ENCODE results near the gene NPPB. TPM values are rescaled to one million over a fixed set of nuclear protein-coding genes. Genes with fewer than 3 reads are reported as not detected.

Gene NPPB
- not detected for total RNA-seq

DNA sequence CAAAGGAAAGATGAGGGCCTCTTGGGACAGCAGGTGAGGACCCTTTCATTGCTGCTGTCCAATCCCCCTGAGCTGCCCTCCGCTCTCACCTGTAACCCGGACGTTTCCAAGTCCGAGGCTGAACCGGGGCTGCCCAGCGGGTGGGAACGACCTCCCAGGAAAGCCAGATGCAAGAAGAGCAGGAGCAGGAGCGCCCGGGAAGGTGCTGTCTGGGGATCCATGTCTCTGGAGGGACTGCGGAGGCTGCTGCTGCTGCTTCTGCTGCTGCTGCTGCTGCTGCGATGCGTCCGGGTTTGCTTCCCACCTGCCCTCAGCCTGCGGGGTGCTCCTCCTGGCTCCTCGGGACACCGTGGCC is at the start of gene NPPB:
NPPB (minus strand) TSS at position 333 of the 355 bp plus-strand sequence; CDS start at position 221, 112 bp downstream.
- TF ChIP-seq, protein P1, sequence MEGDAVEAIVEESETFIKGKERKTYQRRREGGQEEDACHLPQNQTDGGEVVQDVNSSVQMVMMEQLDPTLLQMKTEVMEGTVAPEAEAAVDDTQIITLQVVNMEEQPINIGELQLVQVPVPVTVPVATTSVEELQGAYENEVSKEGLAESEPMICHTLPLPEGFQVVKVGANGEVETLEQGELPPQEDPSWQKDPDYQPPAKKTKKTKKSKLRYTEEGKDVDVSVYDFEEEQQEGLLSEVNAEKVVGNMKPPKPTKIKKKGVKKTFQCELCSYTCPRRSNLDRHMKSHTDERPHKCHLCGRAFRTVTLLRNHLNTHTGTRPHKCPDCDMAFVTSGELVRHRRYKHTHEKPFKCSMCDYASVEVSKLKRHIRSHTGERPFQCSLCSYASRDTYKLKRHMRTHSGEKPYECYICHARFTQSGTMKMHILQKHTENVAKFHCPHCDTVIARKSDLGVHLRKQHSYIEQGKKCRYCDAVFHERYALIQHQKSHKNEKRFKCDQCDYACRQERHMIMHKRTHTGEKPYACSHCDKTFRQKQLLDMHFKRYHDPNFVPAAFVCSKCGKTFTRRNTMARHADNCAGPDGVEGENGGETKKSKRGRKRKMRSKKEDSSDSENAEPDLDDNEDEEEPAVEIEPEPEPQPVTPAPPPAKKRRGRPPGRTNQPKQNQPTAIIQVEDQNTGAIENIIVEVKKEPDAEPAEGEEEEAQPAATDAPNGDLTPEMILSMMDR (IDR thresholded peaks at IDR 0.05): no peak
- no peak for TF ChIP-seq POLR2A (IDR thresholded peaks at IDR 0.05)
- no peak for TF ChIP-seq POLR2AphosphoS5 (IDR thresholded peaks at IDR 0.05)
- intact Hi-C loops (cut with DNase I): no loop called here
- WGBS: 16% methylated on average over 14 of the region's 16 CpGs

DNA sequence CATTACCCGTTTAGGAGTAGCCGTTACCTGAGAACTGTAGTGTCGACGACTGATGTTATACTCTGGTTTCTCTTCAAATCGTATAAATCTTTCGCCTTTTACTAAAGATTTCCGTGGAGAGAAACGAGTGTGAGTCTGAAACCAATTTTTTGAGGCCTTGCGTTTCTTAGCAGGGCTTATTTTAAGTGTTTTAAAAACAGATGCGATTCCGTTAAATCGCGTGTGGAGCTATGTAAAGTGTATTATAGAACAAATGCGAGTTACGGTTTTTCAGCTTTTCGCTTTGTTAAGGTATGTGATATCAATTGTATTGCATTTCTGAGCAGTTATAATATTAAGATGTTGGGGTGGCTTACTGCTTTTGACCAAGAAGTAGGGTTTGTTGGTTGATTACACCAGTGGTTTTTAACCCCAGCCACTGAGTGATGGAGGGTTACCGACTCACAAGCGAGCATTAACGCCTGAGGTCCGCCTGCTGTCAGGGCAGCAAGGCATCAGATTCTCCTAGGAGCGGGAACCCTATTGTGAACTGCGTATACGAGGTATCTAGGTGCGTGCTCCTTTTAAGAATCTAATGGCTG is 49.4 kb upstream of the NPPB start:
- intact Hi-C loops (cut with DNase I): loop anchor here (2.0 to 10.0 kb wide), 2 partner anchors 19 to 107 kb away; partner anchors contain the start of genes KIAA2013 and MIIP
- DNase-seq (ENCODE audit: low spot score): peak; percentile 54
- Histone ChIP-seq H3K36me3 (no peaks in the 10 kb centered on the region), H3K9me3 (no peaks in the 10 kb centered on the region), H3K27ac (peak overlapping the region; percentile 99), H3K4me3 (peak overlapping the region; percentile 37 to 54), H3K27me3 (replicated peaks; ENCODE audit: insufficient read depth) (no peaks in the 10 kb centered on the region), H3K4me1 (replicated peaks) (no peaks in the 10 kb centered on the region)
- peak; percentile 92 for TF ChIP-seq POLR2AphosphoS5 (IDR thresholded peaks at IDR 0.05)
- TF ChIP-seq POLR2A (IDR thresholded peaks at IDR 0.05): peak; percentile 89
- TF ChIP-seq, protein P1 (IDR thresholded peaks at IDR 0.05): no peak
- WGBS: 0% methylated on average over 24 of the region's 24 CpGs

More for the DNA sequence above, at the start of gene NPPB:
- Histone ChIP-seq H3K9me3 (no peaks in the 10 kb centered on the region), H3K4me3 (no peak within 1 kb of the TSS), H3K27ac (no peak within 1 kb of the TSS), H3K27me3 (replicated peaks; ENCODE audit: insufficient read depth) (peaks cover 17% of the 10 kb centered on the region), H3K4me1 (replicated peaks) (no peaks in the 10 kb centered on the region), H3K36me3 (no peaks in the 10 kb centered on the region)
- DNase-seq (ENCODE audit: low spot score): no peak

DNA sequence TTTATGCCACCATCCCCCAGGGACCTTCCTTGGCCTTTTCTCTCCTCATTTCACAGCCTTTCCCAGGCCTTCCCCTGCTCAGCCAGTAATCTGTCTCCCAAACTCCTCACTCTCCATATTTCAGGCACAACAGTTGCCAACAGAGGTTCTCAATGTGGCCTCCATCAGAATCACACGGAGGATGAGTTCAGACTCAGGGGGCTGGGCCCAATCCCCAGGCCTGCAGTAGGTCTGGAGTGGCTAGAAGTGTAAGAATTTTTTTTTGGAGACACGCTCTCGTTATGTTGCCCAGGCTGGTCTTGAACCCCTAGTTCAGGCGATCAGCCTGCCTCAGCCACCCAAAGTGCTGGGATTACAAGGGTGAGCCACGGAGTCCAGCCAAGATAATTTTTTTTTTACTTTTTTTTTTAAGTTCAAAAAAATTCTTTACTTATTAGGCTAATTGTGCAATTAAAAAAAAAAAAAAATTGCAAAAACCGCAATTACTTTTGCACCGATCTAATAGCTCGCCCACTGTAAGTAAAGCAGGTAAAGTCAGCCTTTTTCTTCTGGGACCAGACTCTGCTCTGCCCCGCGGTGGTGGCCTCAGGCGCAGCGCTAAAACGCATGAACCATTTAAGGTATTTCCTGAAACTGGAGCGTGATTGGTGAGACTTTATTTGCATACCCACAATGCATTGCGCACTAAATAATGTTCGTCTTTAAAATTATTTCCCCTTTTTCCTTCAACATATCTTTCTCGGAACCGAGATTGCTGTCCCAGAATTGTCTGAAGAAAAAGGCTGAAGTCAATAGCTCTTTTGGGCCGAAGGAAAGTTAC is 48.7 kb upstream of the NPPB start:
- 13% methylated on average over 19 of the region's 19 CpGs for WGBS

GRCh38 chr1:11906870-11907269 is 48.1 kb upstream of the NPPB start:
- WGBS: 75% methylated on average over 10 of the region's 10 CpGs
- TF ChIP-seq, protein P1 (IDR thresholded peaks at IDR 0.05): no peak
- no peak for TF ChIP-seq POLR2AphosphoS5 (IDR thresholded peaks at IDR 0.05)
- no peak for TF ChIP-seq POLR2A (IDR thresholded peaks at IDR 0.05)
- H3K36me3 ChIP-seq: no peaks in the 10 kb centered on the region
- no peaks in the 10 kb centered on the region for H3K27me3 ChIP-seq (replicated peaks; ENCODE audit: insufficient read depth)
- no peak overlapping the region for H3K27ac ChIP-seq
- intact Hi-C loops (cut with DNase I): loop anchor here (10.0 kb wide), 1 partner anchor 108 kb away; the partner anchor contains the start of gene MIIP
- DNase-seq (ENCODE audit: low spot score): no peak
- H3K9me3 ChIP-seq: no peaks in the 10 kb centered on the region
- H3K4me1 ChIP-seq (replicated peaks): no peaks in the 10 kb centered on the region
- H3K4me3 ChIP-seq: no peak overlapping the region

More for the DNA sequence above, 48.7 kb upstream of the NPPB start:
- Histone ChIP-seq H3K27ac (peak overlapping the region; percentile 99), H3K36me3 (no peaks in the 10 kb centered on the region), H3K27me3 (replicated peaks; ENCODE audit: insufficient read depth) (no peaks in the 10 kb centered on the region), H3K4me1 (replicated peaks) (no peaks in the 10 kb centered on the region), H3K9me3 (no peaks in the 10 kb centered on the region), H3K4me3 (peak overlapping the region in 1 of 2 donors; percentile 54)
- peak; percentile 90 for DNase-seq (ENCODE audit: low spot score)
- TF ChIP-seq POLR2A (IDR thresholded peaks at IDR 0.05) (no peak), POLR2AphosphoS5 (IDR thresholded peaks at IDR 0.05) (peak; percentile 98)
- TF ChIP-seq, protein P1 (IDR thresholded peaks at IDR 0.05): peak; percentile 21 to 95 (median 78)
- intact Hi-C loops (cut with DNase I): loop anchor here (2.0 to 10.0 kb wide), 2 partner anchors 19 to 107 kb away; partner anchors contain the start of genes KIAA2013 and MIIP

Measured in prostate gland (tissue), 2 donors.